Stimulated activated CD8-positive, alpha-beta memory T cell treated with anti-CD3 and anti-CD28 coated beads, Interleukin-15, amount 100 ng/mL, for 48 hours (primary cell): Measurements from ENCODE around the gene TMEM204.

Experiments
- DNase-seq, 2 donors: peaks; one replicate each; pipeline ENCODE4 v3.0.0-alpha.2; 2020; ENCODE audit warnings: low read depth in 2 of 2

Gene TMEM204

GRCh38 chr16:1557576-1557975 is 24.1 kb downstream of the TMEM204 start:
- no peak for DNase-seq

DNA sequence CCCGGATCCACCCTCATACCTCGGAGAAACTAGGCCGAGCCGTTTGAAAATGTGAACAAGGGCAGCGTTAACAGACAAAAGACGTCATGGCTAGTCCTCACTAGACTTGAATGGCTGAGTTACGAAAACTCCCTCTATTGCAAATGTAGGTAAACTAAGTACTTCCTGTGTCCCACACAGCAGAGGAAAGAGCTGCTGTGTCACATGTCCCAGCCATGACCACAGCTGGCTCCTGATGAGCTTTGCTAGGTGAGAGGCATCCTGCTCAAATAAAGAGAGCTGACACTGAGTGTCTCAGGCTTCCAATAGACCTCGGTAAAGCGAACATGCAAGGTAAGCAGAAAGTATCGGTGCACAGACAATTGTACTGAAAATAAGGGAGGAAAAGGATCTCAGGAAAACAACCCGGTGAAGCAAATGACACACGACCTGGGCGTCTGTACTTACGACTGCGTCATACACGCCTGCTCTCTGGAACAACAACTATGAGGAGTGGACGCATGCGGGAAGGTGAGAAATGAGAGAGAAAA is 26.0 kb downstream of the TMEM204 start:
- DNase-seq: no peak

DNA sequence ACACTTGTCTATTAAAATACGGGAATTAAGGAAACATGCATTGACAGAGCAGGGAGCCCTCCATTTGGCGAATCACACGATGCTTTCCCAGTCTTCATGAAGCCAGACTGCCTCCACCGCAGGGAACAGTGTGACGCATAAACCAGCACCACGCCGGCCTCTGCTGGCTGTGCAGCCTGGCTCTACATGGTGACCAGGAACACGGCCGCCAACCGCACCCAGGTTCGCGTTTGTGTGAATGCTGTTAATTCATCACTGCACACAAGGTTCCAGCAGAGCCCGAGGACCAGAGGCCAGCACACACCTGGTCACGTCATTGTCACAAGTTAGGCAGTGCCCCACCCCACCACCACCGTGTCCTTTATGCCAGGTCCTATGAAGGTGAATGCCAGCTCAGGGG is 26.7 kb downstream of the TMEM204 start:
- no peak for DNase-seq

GRCh38 chr16:1560866-1561265 is 27.4 kb downstream of the TMEM204 start:
- no peak for DNase-seq

DNA sequence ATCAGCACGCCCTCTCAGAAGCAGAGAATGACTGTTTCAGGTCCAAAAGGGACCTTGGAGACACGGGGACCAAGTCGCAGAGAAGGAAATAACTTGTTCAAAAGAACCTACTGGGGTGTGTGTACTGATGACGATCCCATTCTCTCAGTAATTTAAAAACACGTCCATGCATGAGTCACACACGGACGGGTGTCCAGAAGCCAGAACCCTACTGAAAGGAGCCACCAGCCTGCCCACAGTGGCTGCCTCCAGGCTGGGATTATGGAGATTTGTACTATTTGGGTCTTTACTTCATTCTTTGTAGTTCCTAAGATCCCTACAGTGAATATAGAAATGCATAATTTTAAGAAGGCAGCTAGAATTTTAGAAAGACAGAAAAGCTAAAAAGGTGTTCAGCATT is 27.8 kb downstream of the TMEM204 start:
- DNase-seq: no peak

DNA sequence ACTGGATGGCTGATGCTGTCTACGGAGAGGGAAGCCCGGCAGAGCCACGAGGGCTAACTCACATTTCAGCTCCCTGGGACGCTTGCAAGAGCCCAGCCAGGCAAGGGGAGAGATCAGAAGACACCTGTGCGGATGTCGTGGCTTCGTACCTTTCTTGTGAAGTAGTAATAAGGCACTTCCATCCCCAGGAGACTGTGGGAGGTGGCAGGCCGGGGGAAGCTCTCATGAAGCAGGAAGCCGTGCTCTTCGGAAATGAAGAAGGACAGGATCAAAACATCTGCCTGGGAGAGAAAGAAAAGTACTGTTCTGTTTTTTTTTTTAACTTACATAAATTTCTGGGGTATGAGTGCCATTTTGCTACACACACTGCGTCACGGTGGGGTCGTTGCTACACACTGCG is 28.4 kb downstream of the TMEM204 start:
- no peak for DNase-seq

DNA sequence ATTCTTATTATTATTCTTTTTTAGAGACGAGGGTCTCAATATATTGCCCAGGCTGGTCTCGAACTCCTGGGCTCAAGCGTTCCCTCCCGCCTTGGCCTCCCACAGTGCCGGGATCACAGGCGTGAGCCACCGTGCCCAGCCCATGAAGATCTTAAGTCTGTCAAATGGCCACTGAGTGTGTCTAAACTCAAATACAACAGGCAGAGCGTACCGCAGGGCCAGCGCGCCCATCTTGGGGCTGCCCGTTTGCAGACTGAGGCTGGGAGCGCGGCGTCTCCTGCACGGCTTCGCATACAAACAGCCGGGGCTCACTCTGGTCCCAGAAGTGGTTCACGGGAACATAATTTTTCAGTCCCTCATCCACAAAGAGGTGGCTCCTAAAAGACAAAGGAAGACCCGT is 30.3 kb downstream of the TMEM204 start:
- DNase-seq: no peak

DNA sequence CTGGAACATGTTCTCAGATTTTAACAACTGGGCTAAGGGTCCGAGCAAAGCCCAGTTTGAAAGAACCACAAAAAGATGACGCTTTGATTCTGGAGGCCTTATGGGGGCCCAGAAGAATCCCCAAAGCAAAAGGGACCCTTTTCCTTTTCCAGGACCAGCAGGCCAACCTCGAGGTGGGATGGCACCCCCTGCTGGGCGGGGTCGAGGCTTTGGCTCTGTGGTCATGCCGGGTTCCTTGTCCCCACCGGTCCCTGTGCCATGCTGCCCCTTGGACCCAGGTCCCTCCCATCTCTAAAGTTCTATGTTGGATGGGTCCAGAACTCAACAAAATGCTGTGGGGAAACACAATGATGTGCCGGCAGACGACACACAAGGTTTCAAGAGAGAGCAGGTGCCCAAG is 30.9 kb downstream of the TMEM204 start:
- DNase-seq: no peak

DNA sequence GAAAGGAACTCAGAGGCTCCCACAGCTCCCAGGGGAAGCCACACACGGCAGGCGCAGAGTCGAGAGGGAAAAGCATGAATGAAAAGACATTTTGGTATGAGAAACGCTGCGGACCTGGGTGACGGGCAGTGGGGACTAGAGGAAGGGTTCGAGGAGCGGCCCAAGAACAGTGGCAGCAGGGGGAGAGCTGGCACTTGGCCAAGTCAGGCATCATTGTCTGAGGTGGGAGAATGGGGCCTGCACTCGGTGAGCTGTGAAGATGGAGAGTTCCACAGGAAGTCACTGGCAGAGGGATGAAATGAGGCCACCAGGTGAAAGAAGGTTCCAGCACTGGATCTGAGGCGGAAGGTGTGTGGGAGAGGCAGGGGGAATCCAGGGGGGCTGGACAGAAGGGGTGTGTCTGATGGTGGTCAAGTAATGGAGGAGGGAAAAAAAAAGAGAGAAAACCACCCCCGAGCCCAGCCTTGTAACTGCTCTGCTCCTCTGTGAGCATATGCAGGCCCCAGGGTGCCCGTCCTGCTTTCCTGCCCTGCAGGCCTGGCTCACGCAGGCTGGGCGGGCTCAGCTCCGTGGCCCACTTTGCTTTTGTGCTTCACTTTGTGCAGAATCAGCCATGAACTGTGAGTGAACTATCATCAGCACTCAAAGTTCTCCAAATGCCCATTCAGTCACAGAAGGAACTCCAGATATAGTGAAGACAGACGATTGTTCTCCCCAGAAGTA is 31.8 kb downstream of the TMEM204 start:
- no peak for DNase-seq

GRCh38 chr16:1567988-1568387 is 34.5 kb downstream of the TMEM204 start:
- no peak for DNase-seq

DNA sequence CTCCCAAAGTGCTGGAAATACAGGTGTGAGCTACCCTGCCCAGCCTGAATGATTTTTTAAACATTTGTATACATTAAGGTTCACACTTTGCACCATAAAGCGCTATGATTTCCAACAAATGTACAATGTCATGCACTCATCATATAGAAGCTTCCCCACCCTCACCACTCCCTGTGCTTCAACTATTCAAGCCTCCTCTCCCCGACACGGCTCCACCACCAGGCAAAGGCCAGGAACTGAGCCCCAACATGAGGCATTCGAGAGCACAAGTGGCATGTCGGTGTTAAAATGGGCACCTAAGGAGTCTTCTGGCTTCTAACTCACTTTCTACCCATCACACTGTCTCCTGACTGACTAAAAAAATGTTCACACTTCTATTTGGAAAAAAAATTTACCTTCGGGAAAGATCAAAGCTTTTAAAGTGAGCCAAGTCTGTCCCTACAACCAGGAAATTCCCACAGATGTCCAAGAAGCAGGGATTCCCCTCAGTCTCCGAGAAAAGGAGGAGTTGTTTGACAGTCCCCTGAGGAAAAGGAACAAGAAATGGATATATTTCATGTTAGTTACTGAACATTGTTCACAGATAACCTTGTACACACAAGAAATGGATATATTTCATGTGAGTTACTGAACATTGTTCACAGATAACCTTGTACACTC is 37.7 kb downstream of the TMEM204 start:
- no peak for DNase-seq

DNA sequence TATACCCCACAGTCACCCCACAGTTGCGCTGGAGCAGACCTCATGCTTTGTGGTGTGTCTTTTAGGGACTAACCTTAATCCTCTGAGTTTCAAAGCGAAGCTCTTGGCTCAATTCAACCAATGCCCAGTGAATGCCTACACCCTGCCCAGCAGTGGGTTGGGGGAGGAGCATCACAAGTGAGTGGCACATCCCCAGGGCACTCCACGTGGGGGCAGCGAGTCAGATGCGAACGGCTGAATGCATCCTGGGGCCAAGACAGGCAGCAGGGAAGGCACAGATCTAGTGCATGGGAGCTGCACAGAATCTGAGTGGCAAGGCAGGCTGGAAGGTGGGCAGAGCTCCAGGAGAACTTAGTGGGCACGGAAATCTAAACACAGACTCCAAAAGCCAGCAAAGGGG is 39.2 kb downstream of the TMEM204 start:
- no peak for DNase-seq

DNA sequence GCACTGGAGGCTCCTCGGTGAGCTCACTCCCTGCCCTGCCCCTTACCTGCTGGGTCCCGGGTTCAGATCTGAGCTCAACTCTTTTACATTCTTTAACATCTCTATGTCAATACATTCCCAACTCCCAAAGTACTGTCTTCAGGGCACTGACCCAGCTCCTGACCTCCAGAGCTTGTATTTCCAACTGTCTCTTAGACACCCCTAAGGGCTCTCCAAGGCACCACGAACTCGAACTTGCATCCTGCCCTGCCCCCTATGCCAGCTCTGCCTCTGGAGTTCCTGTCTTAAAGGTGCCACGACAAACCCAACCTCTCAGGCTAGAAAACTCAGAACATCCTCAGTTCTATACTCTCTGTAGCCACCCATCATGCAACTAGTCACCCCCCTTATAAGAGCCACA is 39.8 kb downstream of the TMEM204 start:
- DNase-seq: no peak

- DNase-seq: no peak
These were observed 42.1 kb downstream of the TMEM204 start for GRCh38 chr16:1575578-1575977.

- DNase-seq: no peak
These were observed 45.7 kb downstream of the TMEM204 start for GRCh38 chr16:1579214-1579613.

DNA sequence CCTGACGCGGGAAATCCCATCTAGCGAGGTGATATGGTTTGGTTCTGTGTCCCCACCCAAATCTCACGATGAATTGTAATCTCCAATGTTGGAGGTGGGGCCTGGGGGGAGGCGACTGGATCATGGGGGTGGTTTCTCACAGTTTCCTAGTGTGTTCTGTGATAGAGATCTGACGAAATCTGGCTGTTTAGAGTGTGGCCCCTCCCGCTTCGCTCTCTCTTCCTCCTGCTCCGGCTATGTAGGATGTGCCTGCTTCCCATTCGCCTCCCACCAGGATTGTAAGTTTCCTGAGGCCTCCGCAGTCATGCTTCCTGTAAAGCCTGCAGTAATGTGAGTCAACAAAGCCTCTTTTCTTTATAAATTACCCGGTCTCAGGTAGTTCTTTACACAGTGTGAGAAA is 46.8 kb downstream of the TMEM204 start:
- no peak for DNase-seq

DNA sequence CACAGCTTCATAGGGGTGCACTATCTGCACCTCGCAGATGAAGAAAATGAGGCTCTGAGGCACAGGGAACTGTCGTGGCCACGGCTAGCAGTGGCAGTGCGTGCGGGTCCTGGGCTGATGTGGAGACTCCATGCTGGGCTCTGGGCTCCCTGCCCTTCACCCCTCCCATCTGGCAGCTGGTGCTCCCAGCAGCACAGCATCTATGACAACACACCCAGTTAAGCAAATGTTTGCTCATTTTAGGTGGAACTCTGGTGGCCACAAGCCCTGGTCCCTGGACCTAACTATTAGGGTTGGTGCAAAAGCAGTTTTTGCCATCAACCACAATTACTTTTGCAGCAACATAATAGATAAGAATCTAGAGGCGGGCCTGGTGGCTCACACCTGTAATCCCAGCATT is 47.5 kb downstream of the TMEM204 start:
- DNase-seq: no peak

GRCh38 chr16:1581804-1582203 is 48.3 kb downstream of the TMEM204 start:
- DNase-seq: no peak

DNA sequence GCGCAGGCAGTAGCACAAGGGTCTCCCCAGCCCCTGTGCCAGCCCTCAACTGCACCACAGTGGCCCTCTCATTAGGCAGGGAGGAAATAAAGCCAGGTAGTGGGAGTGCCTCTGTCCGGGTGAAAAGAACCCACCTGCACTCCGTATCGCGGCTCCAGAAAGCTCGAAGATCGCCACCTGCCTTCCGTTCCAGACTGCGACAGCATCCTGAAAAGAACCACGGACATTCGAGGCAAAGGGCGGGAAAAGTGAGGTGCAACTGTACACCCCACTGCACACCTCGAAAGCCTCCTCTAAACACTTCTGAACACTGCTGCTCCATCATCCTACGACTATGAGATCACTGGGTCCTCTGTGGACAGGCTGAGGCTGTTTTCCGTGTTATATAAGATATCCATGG is 49.7 kb downstream of the TMEM204 start:
- no peak for DNase-seq

GRCh38 chr16:1584926-1585484 is 51.5 kb downstream of the TMEM204 start:
- no peak for DNase-seq

DNA sequence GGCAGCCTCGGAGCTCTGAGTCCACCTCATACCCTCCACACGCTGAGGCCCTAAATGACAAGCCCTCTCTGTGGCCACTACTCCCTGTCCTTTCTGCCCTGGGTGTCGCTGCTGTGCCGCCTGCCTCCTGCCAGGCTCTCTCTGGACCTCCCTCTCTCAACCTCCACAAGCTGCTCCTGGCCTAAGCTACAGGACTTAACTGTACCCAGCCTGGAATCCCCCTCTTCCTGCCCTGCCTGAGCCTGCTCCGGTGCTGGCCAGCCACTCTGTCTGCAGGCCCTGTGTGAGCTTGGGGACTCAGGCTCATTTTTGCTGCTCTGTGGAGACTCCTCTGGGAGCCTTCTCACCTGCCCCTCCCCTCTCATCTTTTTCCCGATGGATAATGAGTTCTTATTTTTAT is 56.9 kb downstream of the TMEM204 start:
- no peak for DNase-seq

DNA sequence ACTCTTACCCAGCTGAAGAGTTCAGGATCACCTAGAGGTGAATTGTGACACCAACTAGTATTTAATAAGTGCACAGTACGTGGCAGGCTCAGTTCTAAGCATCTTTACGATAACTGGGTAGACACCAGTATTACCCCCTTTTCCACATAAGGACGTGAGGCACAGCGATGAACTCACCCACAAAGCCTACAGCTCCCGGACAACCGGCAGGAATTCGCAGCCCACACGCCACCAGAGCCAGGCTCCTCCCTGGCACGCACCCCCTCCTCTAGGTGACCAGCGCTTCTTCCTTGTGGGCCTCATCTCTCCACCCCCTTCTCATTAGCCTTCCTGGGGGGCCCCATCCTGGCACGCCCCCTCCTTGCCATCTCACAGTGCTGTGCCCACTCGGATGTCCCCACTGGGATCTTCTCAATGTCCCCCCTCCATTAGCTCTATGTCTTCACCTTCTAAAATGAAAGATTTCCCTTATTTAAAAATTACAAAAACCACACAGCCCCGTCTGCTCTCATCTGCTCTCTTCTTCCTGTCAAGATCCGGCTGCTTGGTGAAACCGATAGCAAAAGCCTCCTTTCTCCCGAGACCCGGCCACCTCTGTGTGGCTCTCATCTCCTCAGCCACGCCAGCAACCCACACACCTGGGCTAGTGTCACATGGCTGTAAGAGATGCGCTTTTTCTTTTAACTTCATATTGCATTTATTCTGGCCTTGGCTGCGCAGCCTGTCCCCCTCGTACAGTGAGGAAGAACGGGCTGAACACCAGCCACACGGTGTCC is 57.7 kb downstream of the TMEM204 start:
- no peak for DNase-seq
